Heart left ventricle (tissue), 16 donors: ENCODE measurements around the gene DEAF1. TPM values are rescaled to one million over a fixed set of nuclear protein-coding genes. Genes with fewer than 3 reads are reported as not detected.
A peak's percentile ranks its signal among the peaks of the same experiment; 100 is the strongest.

ENCODE experiments used
- ATAC-seq, 4 donors: fragments of 200-7000 bp; cut with Tn5 transposase; one replicate each; pipeline ENCODE4 v1.9.1; 2020 to 2022; ENCODE audit warnings: moderate library complexity in 4 of 4, mild to moderate bottlenecking in 3 of 4, moderate number of reproducible peaks in 1 of 4
- DNase-seq, 5 donors: peaks; one replicate each; pipeline ENCODE4 v3.0.0-alpha.2; 2020
- H3K27ac ChIP-seq, 12 donors: fragments of 200-600 bp; sonication (generic) in 4 of 12; one replicate each; pipeline versions ENCODE4 v1.5.0 to v1.8.0; 2016 to 2022; ENCODE audit warnings: mild to moderate bottlenecking in 2 of 12
- H3K27me3 ChIP-seq, 9 donors: fragments of 200-600 bp; sonication (generic) in 2 of 9; one replicate each; pipeline versions ENCODE4 v1.5.1 to v1.8.0; 2016 to 2022; ENCODE audit warnings: mild to moderate bottlenecking in 3 of 9
- H3K36me3 ChIP-seq, 9 donors: fragments of 200-600 bp; sonication (generic) in 2 of 9; one replicate each; pipeline versions ENCODE4 v1.5.0 to v1.8.0; 2018 to 2022; ENCODE audit warnings: mild to moderate bottlenecking in 2 of 9
- H3K4me1 ChIP-seq, 12 donors: fragments of 200-600 bp; sonication (generic) in 4 of 12; one replicate each; pipeline versions ENCODE4 v1.5.0 to v1.8.0; 2016 to 2022; ENCODE audit warnings: mild to moderate bottlenecking in 3 of 12
- H3K4me3 ChIP-seq, 12 donors: fragments of 200-600 bp; sonication (generic) in 4 of 12; one replicate each; pipeline versions ENCODE4 v1.5.0 to v1.8.0; 2017 to 2022; ENCODE audit warnings: mild to moderate bottlenecking in 9 of 12, moderate library complexity in 4 of 12
- H3K9me3 ChIP-seq, 12 donors: fragments of 200-600 bp; sonication (generic) in 4 of 12; one replicate each; pipeline versions ENCODE4 v1.5.0 to v1.8.0; 2016 to 2022; ENCODE audit warnings: mild to moderate bottlenecking in 1 of 12
- POLR2A ChIP-seq, 2 donors: fragments of 450-650 bp; IDR thresholded peaks; one replicate each; pipeline ENCODE4 v1.6.1; 2017; ENCODE audit warnings: antibody characterized with exemption in 2 of 2, mild to moderate bottlenecking in 2 of 2, moderate library complexity in 2 of 2
- WGBS, 4 donors: extraction: QIAGEN DNeasy Blood & Tissue Kit in 2 of 4; methylation state at CpG; one replicate each; pipeline versions ENCODE4 v1.1.5 to v1.1.7; 2013 to 2018; 5-methylcytosine and 5-hydroxymethylcytosine counted together
- intact Hi-C, 10 donors: fragments of 100-400 bp; cut with DNase I; formaldehyde crosslinking; loops; one replicate each; pipeline versions ENCODE4 v1.11.1 to v1.14.2; 2022
- polyA plus RNA-seq, 2 donors: library from polyadenylated mRNA; stranded (reverse); fragments of 200-250 nt; gene quantifications; one replicate each; pipeline ENCODE4 v1.2.3, GENCODE V29; 2013
- total RNA-seq, 9 donors: library from RNA; depleted of rRNA in 2 of 9; stranded (reverse); fragments of >200 nt in 2 of 9; fragmentation: NEBNext Ultra II Directional in 3 of 9; extraction: Animal tissue kit (Norgen Biotek cat#: 25700) in 3 of 9; gene quantifications; one replicate each; pipeline versions ENCODE4 v1.1.0 to v1.2.4, GENCODE V29; 2016 to 2023
- TF ChIP-seq, protein P1 (sequence below), 12 donors: fragments of 200-600 bp; sonication (generic) in 4 of 12; IDR thresholded peaks; one replicate each; pipeline versions ENCODE4 v1.5.0 to v1.8.0; 2018 to 2022; ENCODE audit warnings: antibody characterized with exemption in 12 of 12, mild to moderate bottlenecking in 5 of 12
- donor health status: ischemic (EF 13 %, LVEDD 7.1; RV severe dilation, severe dysfunction).
- donor health status: healthy with polysubstance abuse.
- donor health status: DM: no; HTN: yes; CAD: no.
- donor health status: DM: no; HTN: no; CAD: no.
- donor health status: ischemic (EF 25% LVEDD 6.9; RV normal size, moderate dysfunction).
- donor health status: ischemic (EF 25% LVEDD 5.7; RV mildly dilated, moderate dysfunction).
- donor health status: healthy.
- donor health status: DM: yes; HTN: yes; CAD: no.
- donor health status: ischemic (EF 35%, LVEDD 5.7; RV mildly dilated, moderate dysfunction).
- donor health status: nonischemic (EF 11% LVEDD 7.7; RV severe dilation, severe dysfunction).
- donor health status: DM: yes; HTN: yes; CAD: no.
- donor health status: PGD.
- donor health status: ischemic (EF 29% LVEDD 5.4; RV normal size, mild dysfunction).
- donor health status: nonischemic (EF 23%, LVEDD 6.1; RV moderate dilation, normal function).

The DEAF1 gene
- total and polyA plus RNA-seq, 11 donors, result 11.8 to 25.6 (median 15.1) TPM

- WGBS, 4 donors, result 93 to 98% (median 95%) methylated on average over 7 of the region's 7 CpGs
- H3K27ac ChIP-seq, result no peak overlapping the region
- intact Hi-C loops, result loop anchor here in 1 of 10 donors (5.0 kb wide), 1 partner anchor 132 kb away; no protein-coding TSS in a partner anchor
These were observed 4.1 kb upstream of the DEAF1 start for GRCh38 chr11:699116-699508.

DNA sequence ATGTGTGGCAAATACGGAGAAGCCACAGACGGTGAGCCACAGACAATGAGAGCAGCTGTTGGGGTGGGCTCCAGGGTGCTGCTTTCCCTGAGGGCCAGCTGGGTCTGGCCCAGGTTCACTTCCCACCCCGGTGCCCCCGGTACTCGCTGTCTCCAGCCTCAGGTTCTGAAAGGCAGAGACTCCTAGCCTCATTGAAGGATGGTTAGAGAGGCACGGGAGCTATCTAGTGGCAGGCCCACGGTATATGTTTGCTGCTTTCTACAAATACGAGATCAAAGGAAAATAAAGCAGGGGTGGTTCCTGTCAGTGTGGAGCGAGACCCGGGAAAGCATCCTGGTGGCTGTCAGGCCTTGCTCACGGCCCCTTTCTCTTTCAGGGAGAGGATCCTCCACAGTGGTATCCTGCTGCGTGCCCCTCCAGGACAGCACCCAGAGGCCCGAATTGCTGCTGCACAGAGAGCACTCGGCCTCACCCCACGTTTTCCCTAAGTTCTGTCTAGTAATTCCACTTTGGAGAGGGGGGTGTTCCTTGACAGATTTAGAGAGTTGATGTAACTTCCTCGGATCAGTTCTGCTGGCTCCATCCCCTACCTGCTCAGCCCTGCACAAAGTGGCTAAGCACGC, 3.6 kb upstream of the DEAF1 start:
- Histone ChIP-seq H3K27ac (peak overlapping the region in 1 of 12 donors; percentile 62), H3K27me3 (no peaks in the 10 kb centered on the region), H3K4me1 (peaks cover 7 to 46% (median 26%) of the 10 kb centered on the region in 12 donors), H3K36me3 (peaks cover 0 to 41% (median 22%) of the 10 kb centered on the region in 9 donors), H3K9me3 (no peaks in the 10 kb centered on the region), H3K4me3 (no peak overlapping the region)
- TF ChIP-seq, protein P1, sequence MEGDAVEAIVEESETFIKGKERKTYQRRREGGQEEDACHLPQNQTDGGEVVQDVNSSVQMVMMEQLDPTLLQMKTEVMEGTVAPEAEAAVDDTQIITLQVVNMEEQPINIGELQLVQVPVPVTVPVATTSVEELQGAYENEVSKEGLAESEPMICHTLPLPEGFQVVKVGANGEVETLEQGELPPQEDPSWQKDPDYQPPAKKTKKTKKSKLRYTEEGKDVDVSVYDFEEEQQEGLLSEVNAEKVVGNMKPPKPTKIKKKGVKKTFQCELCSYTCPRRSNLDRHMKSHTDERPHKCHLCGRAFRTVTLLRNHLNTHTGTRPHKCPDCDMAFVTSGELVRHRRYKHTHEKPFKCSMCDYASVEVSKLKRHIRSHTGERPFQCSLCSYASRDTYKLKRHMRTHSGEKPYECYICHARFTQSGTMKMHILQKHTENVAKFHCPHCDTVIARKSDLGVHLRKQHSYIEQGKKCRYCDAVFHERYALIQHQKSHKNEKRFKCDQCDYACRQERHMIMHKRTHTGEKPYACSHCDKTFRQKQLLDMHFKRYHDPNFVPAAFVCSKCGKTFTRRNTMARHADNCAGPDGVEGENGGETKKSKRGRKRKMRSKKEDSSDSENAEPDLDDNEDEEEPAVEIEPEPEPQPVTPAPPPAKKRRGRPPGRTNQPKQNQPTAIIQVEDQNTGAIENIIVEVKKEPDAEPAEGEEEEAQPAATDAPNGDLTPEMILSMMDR (IDR thresholded peaks at IDR 0.05), result no peak
- TF ChIP-seq POLR2A (IDR thresholded peaks at IDR 0.05), result no peak
- DNase-seq (peak in 1 of 5 donors; percentile 30), ATAC-seq (no peak)
- intact Hi-C loops, result loop anchor here in 1 of 10 donors (5.0 kb wide), 1 partner anchor 131 kb away; no protein-coding TSS in a partner anchor
- WGBS, 4 donors, result 77 to 82% (median 80%) methylated on average over 17 of the region's 17 CpGs

More at GRCh38 chr11:699116-699508, 4.1 kb upstream of the DEAF1 start:
- ATAC-seq, result no peak
- Histone ChIP-seq H3K9me3 (no peaks in the 10 kb centered on the region), H3K36me3 (peaks cover 0 to 41% (median 22%) of the 10 kb centered on the region in 9 donors), H3K27me3 (no peaks in the 10 kb centered on the region), H3K4me1 (peaks cover 3 to 42% (median 21%) of the 10 kb centered on the region in 12 donors), H3K4me3 (no peak overlapping the region)
- TF ChIP-seq, protein P1 (IDR thresholded peaks at IDR 0.05), result no peak
- no peak for TF ChIP-seq POLR2A (IDR thresholded peaks at IDR 0.05)
- DNase-seq, result no peak

DNA sequence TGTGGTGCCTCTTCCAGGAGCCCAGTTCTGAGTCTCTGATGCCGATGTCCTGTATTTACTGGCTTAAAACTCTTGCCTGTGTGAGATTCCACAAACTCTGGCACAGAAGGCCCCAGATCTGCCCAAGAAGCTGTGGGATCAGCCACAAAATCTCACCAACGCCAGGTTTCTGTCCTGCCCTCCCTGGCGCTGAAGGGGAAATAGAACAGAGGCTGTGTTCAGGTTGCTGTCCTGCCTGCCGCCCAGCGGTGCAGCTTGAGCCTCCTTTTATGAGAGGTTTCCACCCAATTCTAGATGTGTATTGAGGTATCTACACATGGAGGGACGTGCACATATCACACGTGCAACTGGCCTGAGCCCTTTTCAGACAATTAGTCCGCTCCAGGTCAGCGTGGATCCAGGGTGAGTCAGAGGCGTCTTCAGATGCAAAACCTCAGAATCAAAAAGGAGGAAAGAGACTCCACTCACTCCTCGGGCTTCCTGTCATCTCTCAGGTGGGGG, 2.8 kb upstream of the DEAF1 start:
- ATAC-seq, result no peak
- H3K27me3 ChIP-seq, result no peaks in the 10 kb centered on the region
- H3K36me3 ChIP-seq, result peaks cover 0 to 35% (median 22%) of the 10 kb centered on the region in 9 donors
- H3K27ac ChIP-seq, result peak overlapping the region in 9 of 12 donors; percentile 26 to 100 (median 99)
- 83 to 91% (median 89%) methylated on average over 11 of the region's 11 CpGs for WGBS, 4 donors
- no peaks in the 10 kb centered on the region for H3K9me3 ChIP-seq
- TF ChIP-seq, protein P1 (IDR thresholded peaks at IDR 0.05), result no peak
- no peak for TF ChIP-seq POLR2A (IDR thresholded peaks at IDR 0.05)
- DNase-seq, result peak in 1 of 5 donors; percentile 15
- intact Hi-C loops, result loop anchor here in 1 of 10 donors (5.0 kb wide), 1 partner anchor 131 kb away; no protein-coding TSS in a partner anchor
- H3K4me3 ChIP-seq, result peak overlapping the region in 3 of 12 donors; percentile 19 to 99 (median 95)
- H3K4me1 ChIP-seq, result peaks cover 8 to 48% (median 32%) of the 10 kb centered on the region in 12 donors

DNA sequence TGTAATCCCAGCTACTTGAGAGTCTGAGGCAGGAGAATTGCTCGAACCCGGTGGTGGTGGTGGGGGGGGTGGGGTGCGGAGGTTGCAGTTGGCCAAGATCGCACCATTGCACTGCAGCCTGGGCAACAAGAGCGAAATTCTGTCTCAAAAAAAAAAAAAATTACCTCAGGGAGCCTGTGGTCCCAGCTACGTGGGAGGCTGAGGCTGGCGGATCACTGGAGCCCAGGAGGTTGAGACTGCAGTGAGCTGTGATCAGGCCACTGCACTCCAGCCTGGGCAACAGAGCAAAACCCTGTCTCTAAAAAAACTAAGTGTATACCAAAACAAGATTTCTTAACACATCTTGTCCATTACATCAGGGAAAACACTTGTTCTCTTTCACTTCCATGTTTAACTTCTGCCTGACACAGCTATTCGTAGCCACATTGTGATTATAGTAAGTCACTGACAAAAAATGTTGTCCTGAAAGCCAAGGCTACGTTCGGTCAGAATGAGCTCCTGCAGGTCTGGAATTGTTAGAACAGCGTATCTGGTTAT, 2.0 kb upstream of the DEAF1 start:
- Histone ChIP-seq H3K4me3 (peak overlapping the region in 7 of 12 donors; percentile 72 to 99 (median 95)), H3K36me3 (peaks cover 0 to 29% (median 15%) of the 10 kb centered on the region in 9 donors), H3K9me3 (no peaks in the 10 kb centered on the region), H3K27me3 (no peaks in the 10 kb centered on the region), H3K4me1 (peaks cover 8 to 40% (median 32%) of the 10 kb centered on the region in 12 donors), H3K27ac (peak overlapping the region; percentile 14 to 100 (median 98))
- 71 to 88% (median 78%) methylated on average over 11 of the region's 11 CpGs for WGBS, 4 donors
- peak in 1 of 5 donors; percentile 33 for DNase-seq
- intact Hi-C loops, result loop anchor here in 1 of 10 donors (5.0 kb wide), 1 partner anchor 130 kb away; no protein-coding TSS in a partner anchor
- ATAC-seq, result no peak
- TF ChIP-seq, protein P1 (IDR thresholded peaks at IDR 0.05), result no peak
- TF ChIP-seq POLR2A (IDR thresholded peaks at IDR 0.05), result no peak
